HCT116 (cell line): ENCODE results near the gene HMGB4. TPM values are rescaled to one million over a fixed set of nuclear protein-coding genes. Genes with fewer than 3 reads are reported as not detected.

Source experiments
- ATAC-seq: fragments of 200-7000 bp; cut with Tn5 transposase; 2 replicates; pipeline ENCODE4 v1.9.1; 2020; ENCODE audit warnings: mild to moderate bottlenecking, moderate library complexity
- BruUV-seq: library from RNA; stranded (reverse); fragments of 400-500 nt; replicated peaks from 2 replicates; lab custom pipeline; 2021; lab: Mats Ljungman, UMichigan
- CTCF ChIA-PET: fragments of 300-600 bp; sonication (Branson Sonifier 250); formaldehyde crosslinking; loops from one replicate; lab custom pipeline; 2021; ENCODE audit warnings: antibody characterized with exemption; lab: Charles Lee
- POLR2A ChIA-PET: fragments of 300-600, 350-600 bp; sonication (Branson Sonifier 250); formaldehyde crosslinking; loops from one replicate; lab custom pipeline; 2021; ENCODE audit warnings: antibody characterized with exemption; lab: Charles Lee
- RAD21 ChIA-PET, 2 experiments: fragments of 300-600 bp; sonication (Branson Sonifier 250); formaldehyde crosslinking; loops; one replicate each; lab custom pipeline; 2023; ENCODE audit warnings: low total read pairs in 2 of 2; ENCODE audit not compliant: uncharacterized antibody in 2 of 2, unreplicated experiment in 2 of 2, low non-redundant PET in 1 of 2; lab: Charles Lee
- DNase-seq: peaks from one replicate; pipeline ENCODE4 v3.0.0-alpha.2; 2010; ENCODE audit warnings: low read depth, low spot score
- H2AFZ ChIP-seq: fragments of 200-600 bp; shearing (Covaris generic), sonication (generic); 2 replicates; pipeline ENCODE4 v1.6.1; 2017; ENCODE audit warnings: low read depth, mixed run types, mixed read lengths, antibody characterized with exemption, low read length; ENCODE audit not compliant: poor library complexity, severe bottlenecking
- H3K27ac ChIP-seq: 2 replicates; pipeline ENCODE4 v1.5.1; 2012; ENCODE audit warnings: low read depth, low read length
- H3K27me3 ChIP-seq: fragments of 200-600 bp; sonication (generic); 2 replicates; pipeline ENCODE4 v1.6.1; 2016; ENCODE audit warnings: mixed run types, low read length, mixed read lengths; ENCODE audit not compliant: insufficient read depth
- H3K36me3 ChIP-seq, 2 experiments: fragments of 200-500 bp in 1 of 2; fragments of 200-600 bp in 1 of 2; sonication (Bioruptor generic) in 1 of 2; sonication (generic) in 1 of 2; 2 replicates each; pipeline versions ENCODE4 v1.5.1 to v1.6.1; 2014 to 2016; ENCODE audit warnings: low read length in 2 of 2, inconsistent platforms in 1 of 2, mixed read lengths in 1 of 2, mixed run types in 1 of 2; ENCODE audit not compliant: insufficient read depth in 2 of 2, control insufficient read depth in 1 of 2
- H3K4me1 ChIP-seq, 2 experiments: fragments of 200-600 bp in 1 of 2; sonication (generic) in 1 of 2; 2 replicates each; pipeline versions ENCODE4 v1.5.1 to v1.6.1; 2012 to 2017; ENCODE audit warnings: low read length in 2 of 2, inconsistent platforms in 1 of 2, mild to moderate bottlenecking in 1 of 2, mixed read lengths in 1 of 2, mixed run types in 1 of 2, moderate library complexity in 1 of 2; ENCODE audit not compliant: insufficient read depth in 2 of 2, control insufficient read depth in 1 of 2
- H3K4me2 ChIP-seq: fragments of 200-600 bp; sonication (generic); 2 replicates; pipeline ENCODE4 v1.6.1; 2017; ENCODE audit warnings: mixed run types, low read length, mixed read lengths
- H3K4me3 ChIP-seq, 2 experiments: fragments of 200-600 bp in 1 of 2; sonication (generic) in 1 of 2; replicated peaks in 1 of 2; 2 replicates each; pipeline ENCODE4 v1.5.1; 2011 to 2016; ENCODE audit warnings: low read length in 2 of 2, control low read depth in 1 of 2, low read depth in 1 of 2, mild to moderate bottlenecking in 1 of 2, mixed read lengths in 1 of 2, mixed run types in 1 of 2
- H3K79me2 ChIP-seq: fragments of 200-600 bp; sonication (generic); 2 replicates; pipeline ENCODE4 v1.6.1; 2017; ENCODE audit warnings: mild to moderate bottlenecking, mixed run types, low read length, moderate library complexity, mixed read lengths; ENCODE audit not compliant: insufficient read depth
- H3K9ac ChIP-seq: fragments of 200-600 bp; sonication (generic); 2 replicates; pipeline ENCODE4 v1.6.1; 2016; ENCODE audit warnings: low read length, mixed read lengths
- H3K9me2 ChIP-seq: fragments of 200-600 bp; sonication (generic), shearing (Covaris generic); 2 replicates; pipeline ENCODE4 v1.6.1; 2017; ENCODE audit warnings: mixed run types, mild to moderate bottlenecking, moderate library complexity; ENCODE audit not compliant: insufficient read depth
- H3K9me3 ChIP-seq, 2 experiments: fragments of 200-500 bp in 1 of 2; fragments of 200-600 bp in 1 of 2; sonication (Bioruptor generic) in 1 of 2; sonication (generic) in 1 of 2; 2 replicates each; pipeline ENCODE4 v1.6.1; 2014 to 2017; ENCODE audit warnings: low read length in 2 of 2, mixed read lengths in 2 of 2, inconsistent platforms in 1 of 2, low read depth in 1 of 2, mild to moderate bottlenecking in 1 of 2, mixed run types in 1 of 2, moderate library complexity in 1 of 2; ENCODE audit not compliant: control insufficient read depth in 1 of 2, insufficient read depth in 1 of 2
- H4K20me1 ChIP-seq: fragments of 200-600 bp; sonication (generic), shearing (Covaris generic); 2 replicates; pipeline ENCODE4 v1.6.1; 2017; ENCODE audit warnings: mixed run types, mild to moderate bottlenecking, moderate library complexity; ENCODE audit not compliant: insufficient read depth
- CEBPB ChIP-seq: IDR thresholded peaks from 2 replicates; pipeline ENCODE4 v1.6.1; 2012; ENCODE audit warnings: low read depth
- EGR1 ChIP-seq: IDR thresholded peaks from 2 replicates; pipeline ENCODE4 v1.6.1; 2012; ENCODE audit warnings: low read depth
- EZH2 ChIP-seq: fragments of 200-600 bp; sonication (generic); IDR thresholded peaks from 2 replicates; pipeline ENCODE4 v1.6.1; 2017; ENCODE audit warnings: antibody characterized with exemption, mixed run types
- EZH2phosphoT487 ChIP-seq: fragments of 200-600 bp; IDR thresholded peaks from 2 replicates; pipeline ENCODE4 v1.6.1; 2018; ENCODE audit warnings: antibody characterized with exemption, borderline replicate concordance
- FOSL1 ChIP-seq: IDR thresholded peaks from 2 replicates; pipeline ENCODE4 v1.6.1; 2012; ENCODE audit warnings: low read depth
- JUND ChIP-seq: IDR thresholded peaks from 2 replicates; pipeline ENCODE4 v1.6.1; 2012
- POLR2A ChIP-seq: IDR thresholded peaks from 2 replicates; pipeline ENCODE4 v1.7.0; 2011; ENCODE audit warnings: borderline replicate concordance; ENCODE audit not compliant: insufficient read depth, insufficient read length; ENCODE audit errors: extremely low read depth
- POLR2AphosphoS5 ChIP-seq: IDR thresholded peaks from 2 replicates; pipeline ENCODE4 v1.6.1; 2011; ENCODE audit warnings: mild to moderate bottlenecking, low read depth, low read length, moderate library complexity
- RAD21 ChIP-seq: IDR thresholded peaks from 2 replicates; pipeline ENCODE4 v1.6.1; 2012; ENCODE audit warnings: low read depth, mild to moderate bottlenecking
- REST ChIP-seq: IDR thresholded peaks from 2 replicates; pipeline ENCODE4 v1.6.1; 2012; ENCODE audit warnings: low read depth
- SIN3A ChIP-seq: IDR thresholded peaks from 2 replicates; pipeline ENCODE4 v1.6.1; 2012; ENCODE audit warnings: low read depth
- SRF ChIP-seq: IDR thresholded peaks from 2 replicates; pipeline ENCODE4 v1.6.1; 2012; ENCODE audit warnings: low read depth
- YY1 ChIP-seq: IDR thresholded peaks from 2 replicates; pipeline ENCODE4 v1.6.1; 2011; ENCODE audit warnings: low read length, low read depth, moderate library complexity, mild to moderate bottlenecking; ENCODE audit not compliant: insufficient replicate concordance; ENCODE audit errors: extremely low read depth
- ZFX ChIP-seq: fragments of 450-650 bp; IDR thresholded peaks from 2 replicates; pipeline ENCODE4 v1.6.1; 2017
- ZNF274 ChIP-seq: fragments of 200-500 bp; sonication (Bioruptor generic); IDR thresholded peaks from 2 replicates; pipeline ENCODE4 v1.6.1; 2014; ENCODE audit warnings: mild to moderate bottlenecking, low read depth, low read length, inconsistent platforms
- intact Hi-C: fragments of 100-400 bp; cut with micrococcal nuclease; formaldehyde crosslinking; loops from 2 replicates; pipeline ENCODE4 v1.10.0; 2022
- total RNA-seq: library from RNA; stranded (reverse); gene quantifications from one replicate; pipeline ENCODE4 v1.2.1, GENCODE V29; 2021; ENCODE audit not compliant: unreplicated experiment
- TF ChIP-seq, protein P1 (sequence below): IDR thresholded peaks from 2 replicates; pipeline ENCODE4 v1.6.1; 2012
- TF ChIP-seq, protein P2 (sequence below), 3 experiments: fragments of 200-600 bp in 1 of 3; sonication (generic) in 1 of 3; IDR thresholded peaks in 2 of 3; conservative IDR thresholded peaks in 1 of 3; 2 replicates each; pipeline ENCODE4 v1.5.1; 2012 to 2017; ENCODE audit warnings: low read depth in 2 of 3, low read length in 2 of 3, antibody characterized with exemption in 1 of 3, borderline replicate concordance in 1 of 3, control low read depth in 1 of 3, mild to moderate bottlenecking in 1 of 3, mixed read lengths in 1 of 3, mixed run types in 1 of 3, moderate library complexity in 1 of 3; ENCODE audit not compliant: insufficient read depth in 1 of 3
- TF ChIP-seq, protein P3 (sequence below): IDR thresholded peaks from 2 replicates; pipeline ENCODE4 v1.6.1; 2012
- TF ChIP-seq, protein P4 (sequence below): IDR thresholded peaks from 2 replicates; pipeline ENCODE4 v1.6.1; 2011; ENCODE audit warnings: mild to moderate bottlenecking, low read length, moderate library complexity; ENCODE audit not compliant: insufficient replicate concordance; ENCODE audit errors: extremely low read depth

The HMGB4 gene
- total RNA-seq, 1 experiment from 2014 or later, result not detected

GRCh38 chr1:33905241-33905640, 41.4 kb downstream of the HMGB4 start:
- H3K4me1 ChIP-seq, result no peaks in the 10 kb centered on the region
- TF ChIP-seq FOSL1 (no peak), POLR2A (no peak), POLR2AphosphoS5 (no peak), SIN3A (no peak), EGR1 (no peak), EZH2phosphoT487 (no peak), ZFX (no peak), RAD21 (no peak), SRF (no peak), REST (no peak), ZNF274 (no peak), CEBPB (no peak), EZH2 (no peak), JUND (no peak), YY1 (no peak)
- TF ChIP-seq, protein P1, sequence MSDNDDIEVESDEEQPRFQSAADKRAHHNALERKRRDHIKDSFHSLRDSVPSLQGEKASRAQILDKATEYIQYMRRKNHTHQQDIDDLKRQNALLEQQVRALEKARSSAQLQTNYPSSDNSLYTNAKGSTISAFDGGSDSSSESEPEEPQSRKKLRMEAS, result no peak
- TF ChIP-seq, protein P2, sequence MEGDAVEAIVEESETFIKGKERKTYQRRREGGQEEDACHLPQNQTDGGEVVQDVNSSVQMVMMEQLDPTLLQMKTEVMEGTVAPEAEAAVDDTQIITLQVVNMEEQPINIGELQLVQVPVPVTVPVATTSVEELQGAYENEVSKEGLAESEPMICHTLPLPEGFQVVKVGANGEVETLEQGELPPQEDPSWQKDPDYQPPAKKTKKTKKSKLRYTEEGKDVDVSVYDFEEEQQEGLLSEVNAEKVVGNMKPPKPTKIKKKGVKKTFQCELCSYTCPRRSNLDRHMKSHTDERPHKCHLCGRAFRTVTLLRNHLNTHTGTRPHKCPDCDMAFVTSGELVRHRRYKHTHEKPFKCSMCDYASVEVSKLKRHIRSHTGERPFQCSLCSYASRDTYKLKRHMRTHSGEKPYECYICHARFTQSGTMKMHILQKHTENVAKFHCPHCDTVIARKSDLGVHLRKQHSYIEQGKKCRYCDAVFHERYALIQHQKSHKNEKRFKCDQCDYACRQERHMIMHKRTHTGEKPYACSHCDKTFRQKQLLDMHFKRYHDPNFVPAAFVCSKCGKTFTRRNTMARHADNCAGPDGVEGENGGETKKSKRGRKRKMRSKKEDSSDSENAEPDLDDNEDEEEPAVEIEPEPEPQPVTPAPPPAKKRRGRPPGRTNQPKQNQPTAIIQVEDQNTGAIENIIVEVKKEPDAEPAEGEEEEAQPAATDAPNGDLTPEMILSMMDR (IDR thresholded peaks at IDR 0.05 in 2 of 3, conservative IDR thresholded peaks at IDR 0.05 in 1 of 3; ENCODE audit: borderline replicate concordance in 1 of 3, insufficient read depth in 1 of 3, low read depth in 2 of 3, low read length in 2 of 3), result no peak
- TF ChIP-seq, protein P3, sequence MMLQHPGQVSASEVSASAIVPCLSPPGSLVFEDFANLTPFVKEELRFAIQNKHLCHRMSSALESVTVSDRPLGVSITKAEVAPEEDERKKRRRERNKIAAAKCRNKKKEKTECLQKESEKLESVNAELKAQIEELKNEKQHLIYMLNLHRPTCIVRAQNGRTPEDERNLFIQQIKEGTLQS, result no peak
- TF ChIP-seq, protein P4, sequence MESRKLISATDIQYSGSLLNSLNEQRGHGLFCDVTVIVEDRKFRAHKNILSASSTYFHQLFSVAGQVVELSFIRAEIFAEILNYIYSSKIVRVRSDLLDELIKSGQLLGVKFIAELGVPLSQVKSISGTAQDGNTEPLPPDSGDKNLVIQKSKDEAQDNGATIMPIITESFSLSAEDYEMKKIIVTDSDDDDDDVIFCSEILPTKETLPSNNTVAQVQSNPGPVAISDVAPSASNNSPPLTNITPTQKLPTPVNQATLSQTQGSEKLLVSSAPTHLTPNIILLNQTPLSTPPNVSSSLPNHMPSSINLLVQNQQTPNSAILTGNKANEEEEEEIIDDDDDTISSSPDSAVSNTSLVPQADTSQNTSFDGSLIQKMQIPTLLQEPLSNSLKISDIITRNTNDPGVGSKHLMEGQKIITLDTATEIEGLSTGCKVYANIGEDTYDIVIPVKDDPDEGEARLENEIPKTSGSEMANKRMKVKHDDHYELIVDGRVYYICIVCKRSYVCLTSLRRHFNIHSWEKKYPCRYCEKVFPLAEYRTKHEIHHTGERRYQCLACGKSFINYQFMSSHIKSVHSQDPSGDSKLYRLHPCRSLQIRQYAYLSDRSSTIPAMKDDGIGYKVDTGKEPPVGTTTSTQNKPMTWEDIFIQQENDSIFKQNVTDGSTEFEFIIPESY, result no peak
- H3K9ac ChIP-seq, result no peak overlapping the region
- H2AFZ ChIP-seq, result no peak overlapping the region
- H4K20me1 ChIP-seq, result no peaks in the 10 kb centered on the region
- no peak overlapping the region for H3K27ac ChIP-seq
- ATAC-seq, result no peak
- CTCF ChIA-PET, result no interaction called here
- H3K4me3 ChIP-seq, result no peak overlapping the region
- H3K9me3 ChIP-seq, result no peaks in the 10 kb centered on the region
- DNase-seq, result no peak
- intact Hi-C loops, result no loop called here
- POLR2A ChIA-PET, result no interaction called here
- no peaks in the 10 kb centered on the region for H3K9me2 ChIP-seq
- peaks cover 22% of the 10 kb centered on the region for H3K27me3 ChIP-seq
- no peaks in the 10 kb centered on the region for H3K79me2 ChIP-seq
- BruUV-seq, result no TSS peak
- RAD21 ChIA-PET, result no interaction called here
- H3K4me2 ChIP-seq, result no peak overlapping the region
- no peaks in the 10 kb centered on the region for H3K36me3 ChIP-seq
